Activated CD8-positive, alpha-beta memory T cell treated with anti-CD3 and anti-CD28 coated beads, Interleukin-2, amount 10 ng/mL, durations not matched to agents 7 days and 5 days (primary cell): ENCODE results near the gene SFN. TPM values are rescaled to one million over a fixed set of nuclear protein-coding genes. Genes with fewer than 3 reads are reported as not detected.

ENCODE experiments used
- ATAC-seq: fragments of 150-1000 bp; cut with Tn5 transposase; one replicate; pipeline ENCODE4 v1.10.0; 2021; ENCODE audit warnings: moderate library complexity
- CTCF ChIA-PET: fragments of 350-600 bp; sonication (Branson Sonifier 250); formaldehyde crosslinking; loops from one replicate; lab custom pipeline; 2021; ENCODE audit warnings: antibody characterized with exemption; lab: Charles Lee
- DNase-seq: peaks from one replicate; pipeline ENCODE4 v3.0.0-alpha.2; 2020
- H3K27ac Mint-ChIP-seq: one replicate; pipeline ENCODE4 v1.8.0; 2021; ENCODE audit warnings: mild to moderate bottlenecking, mixed read lengths
- H3K27me3 Mint-ChIP-seq: one replicate; pipeline ENCODE4 v1.8.0; 2021; ENCODE audit warnings: mixed read lengths
- H3K36me3 Mint-ChIP-seq: one replicate; pipeline ENCODE4 v1.8.0; 2021; ENCODE audit warnings: mild to moderate bottlenecking, mixed read lengths
- H3K4me1 Mint-ChIP-seq: one replicate; pipeline ENCODE4 v1.8.0; 2021; ENCODE audit warnings: mixed read lengths
- H3K4me3 Mint-ChIP-seq: one replicate; pipeline ENCODE4 v1.8.0; 2021; ENCODE audit warnings: mild to moderate bottlenecking, moderate library complexity, mixed read lengths
- H3K9me3 Mint-ChIP-seq: one replicate; pipeline ENCODE4 v1.8.0; 2022; ENCODE audit warnings: low read depth, mixed read lengths
- total RNA-seq, 2 experiments: library from RNA; stranded (reverse); gene quantifications; one replicate each; pipeline ENCODE4 v1.2.3, GENCODE V29; 2021

SFN gene
- total RNA-seq, 2 experiments from 2014 or later, result 0.73 TPM; not detected in 1

DNA sequence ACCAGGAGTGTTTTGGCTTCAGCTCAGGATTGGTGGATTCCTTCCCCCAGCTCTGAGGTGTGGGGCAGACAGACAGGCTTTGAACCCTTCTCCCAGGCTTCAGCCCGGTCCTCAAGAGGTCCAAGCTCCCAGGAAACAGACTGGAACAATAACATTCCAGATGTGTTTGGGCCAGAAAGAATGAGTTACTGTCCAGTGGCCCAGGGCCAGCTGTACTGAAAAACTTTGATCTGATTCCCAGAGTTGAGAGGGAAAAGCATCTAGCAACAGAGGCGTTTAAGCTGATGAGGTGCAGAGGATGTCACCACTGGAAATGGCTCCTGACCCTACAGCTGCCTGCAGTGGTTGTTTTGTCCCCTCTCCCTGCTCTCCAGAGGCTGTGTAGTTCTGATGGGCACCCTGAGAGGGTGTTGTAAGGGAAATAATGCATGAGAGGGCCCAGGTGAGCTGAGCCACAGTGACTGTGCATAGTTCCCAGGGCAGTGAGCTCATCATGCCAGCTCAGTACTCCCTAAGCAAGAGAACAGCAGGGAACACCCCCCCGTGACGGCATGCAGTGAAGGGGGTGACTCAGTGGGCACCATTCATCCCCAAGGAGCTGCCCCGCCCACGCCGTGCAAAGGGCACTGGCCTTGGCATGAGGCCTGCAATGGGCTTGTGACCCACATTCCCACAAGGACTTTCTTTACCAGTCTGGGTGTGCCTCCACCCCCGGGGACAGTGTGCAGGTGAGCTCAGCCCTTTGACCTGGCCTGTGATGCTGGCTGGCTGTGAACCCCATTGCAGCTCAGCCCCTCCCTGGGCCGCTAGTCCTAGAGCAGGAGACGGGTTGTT, 13.8 kb upstream of the SFN start:
- DNase-seq (no peak), ATAC-seq (no peak)
- CTCF ChIA-PET, result interaction anchor here (0.8 to 4.0 kb wide), 9 partner anchors 10 to 38 kb away, joined by 3 to 14 read pairs (median 4); no protein-coding TSS in a partner anchor
- Mint-ChIP-seq H3K4me1 (peaks cover 2% of the 10 kb centered on the region), H3K36me3 (peaks cover 45% of the 10 kb centered on the region), H3K4me3 (no peak overlapping the region), H3K27ac (no peak overlapping the region), H3K9me3 (no peaks in the 10 kb centered on the region), H3K27me3 (no peaks in the 10 kb centered on the region)

DNA sequence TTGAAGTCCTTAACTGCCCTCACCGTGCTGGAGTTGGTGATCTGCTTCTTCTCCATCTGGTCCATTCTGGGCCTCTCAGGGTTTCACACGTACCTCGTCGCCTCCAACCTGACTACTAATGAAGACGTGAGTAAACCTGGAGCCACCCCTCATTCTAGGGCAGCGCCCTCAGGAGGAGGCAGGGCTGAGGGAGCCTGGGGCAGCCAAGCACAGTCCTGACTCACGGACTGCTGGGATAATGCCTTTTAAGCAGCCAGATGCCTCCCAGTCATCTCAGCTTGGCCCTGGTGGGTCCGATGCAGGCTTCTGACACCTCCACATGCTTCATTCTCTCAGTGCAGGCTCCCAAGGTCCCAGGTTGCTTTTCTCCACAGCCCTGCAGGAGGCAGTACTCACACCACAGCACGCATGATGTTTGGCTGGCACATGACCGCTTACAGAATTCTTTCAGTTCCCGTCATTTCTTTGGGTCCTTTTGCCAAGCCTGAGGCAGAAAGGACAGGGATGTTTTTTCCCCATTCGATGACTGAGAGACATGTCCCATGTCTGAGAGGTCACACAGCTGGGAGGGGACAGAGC, 11.8 kb upstream of the SFN start:
- ATAC-seq (no peak), DNase-seq (no peak)
- Mint-ChIP-seq H3K27me3 (no peaks in the 10 kb centered on the region), H3K9me3 (no peaks in the 10 kb centered on the region), H3K4me1 (no peaks in the 10 kb centered on the region), H3K4me3 (no peak overlapping the region), H3K27ac (no peak overlapping the region), H3K36me3 (peaks cover 40% of the 10 kb centered on the region)
- CTCF ChIA-PET, result interaction anchor here (1.0 to 4.0 kb wide), 8 partner anchors 8 to 62 kb away, joined by 3 to 14 read pairs (median 4); no protein-coding TSS in a partner anchor

DNA sequence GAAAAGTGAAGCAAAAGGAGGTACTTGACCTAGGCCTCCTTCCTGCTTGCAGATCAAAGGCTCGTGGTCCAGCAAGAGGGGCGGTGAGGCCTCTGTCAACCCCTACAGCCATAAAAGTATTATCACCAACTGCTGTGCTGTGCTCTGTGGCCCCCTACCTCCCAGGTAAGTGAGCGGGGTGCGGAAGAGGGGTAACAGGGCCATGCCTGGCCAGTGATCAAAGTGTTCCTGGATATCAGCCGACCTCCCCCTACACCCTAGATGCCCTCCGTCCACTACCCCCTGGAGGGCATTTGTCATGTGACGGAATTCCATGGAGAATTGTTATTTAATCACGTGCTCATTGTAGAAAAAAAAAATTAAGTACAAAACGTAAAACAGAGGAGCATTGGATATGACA, 10.2 kb upstream of the SFN start:
- no peaks in the 10 kb centered on the region for H3K27me3 Mint-ChIP-seq
- H3K27ac Mint-ChIP-seq, result peak overlapping the region; percentile 41
- no peak overlapping the region for H3K4me3 Mint-ChIP-seq
- peaks cover 34% of the 10 kb centered on the region for H3K36me3 Mint-ChIP-seq
- no peak for ATAC-seq
- H3K9me3 Mint-ChIP-seq, result no peaks in the 10 kb centered on the region
- no peaks in the 10 kb centered on the region for H3K4me1 Mint-ChIP-seq
- no peak for DNase-seq
- CTCF ChIA-PET, result interaction anchor here (1.1 kb wide), 2 partner anchors 12 to 24 kb away, joined by 3 read pairs; no protein-coding TSS in a partner anchor

DNA sequence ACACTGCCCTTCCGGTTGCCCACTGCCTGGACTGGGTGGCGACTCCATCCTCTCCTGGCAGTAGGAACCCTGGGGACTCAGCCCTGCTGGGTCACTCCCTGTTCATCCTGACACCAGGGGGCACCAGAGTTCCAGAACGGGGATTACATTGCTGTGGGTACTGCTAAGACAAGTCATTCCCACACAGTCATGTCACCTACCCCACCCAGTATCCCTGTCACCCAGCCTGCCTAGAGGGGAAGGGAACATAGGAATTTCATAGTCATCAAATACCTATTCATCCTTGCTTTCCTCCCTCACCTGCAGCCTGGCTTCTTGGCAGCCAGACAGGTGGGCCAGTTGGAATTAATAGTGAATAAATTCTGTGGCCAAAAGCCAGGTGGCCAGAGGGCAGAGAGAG, 9.8 kb upstream of the SFN start:
- peak; percentile 81 for ATAC-seq
- CTCF ChIA-PET, result interaction anchor here (1.1 to 1.3 kb wide), 2 partner anchors 23 to 24 kb away, joined by 3 read pairs; no protein-coding TSS in a partner anchor
- Mint-ChIP-seq H3K27me3 (no peaks in the 10 kb centered on the region), H3K27ac (peak overlapping the region; percentile 41), H3K4me3 (no peak overlapping the region), H3K4me1 (no peaks in the 10 kb centered on the region), H3K9me3 (no peaks in the 10 kb centered on the region), H3K36me3 (peaks cover 32% of the 10 kb centered on the region)
- DNase-seq, result peak; percentile 81

DNA sequence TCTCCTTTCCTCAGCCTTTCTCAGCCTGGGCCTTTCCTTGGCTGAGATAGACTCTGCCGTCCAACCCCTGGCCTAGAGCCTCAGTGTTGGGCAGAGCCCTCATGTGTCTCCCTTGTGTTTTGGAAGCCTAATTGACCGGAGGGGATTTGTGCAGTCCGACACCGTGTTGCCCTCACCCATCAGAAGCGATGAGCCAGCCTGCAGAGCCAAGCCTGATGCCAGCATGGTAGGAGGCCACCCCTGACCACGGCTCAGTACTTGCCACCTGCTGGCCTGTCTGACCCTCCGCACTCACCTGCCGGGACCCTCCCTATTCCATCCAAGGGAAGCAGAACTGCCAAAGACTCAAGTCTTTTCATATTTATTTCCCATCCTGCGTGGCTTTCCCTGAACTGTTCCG, 9.3 kb upstream of the SFN start:
- no peak overlapping the region for H3K4me3 Mint-ChIP-seq
- no peak for ATAC-seq
- H3K27ac Mint-ChIP-seq, result no peak overlapping the region
- no peaks in the 10 kb centered on the region for H3K4me1 Mint-ChIP-seq
- H3K9me3 Mint-ChIP-seq, result no peaks in the 10 kb centered on the region
- peaks cover 30% of the 10 kb centered on the region for H3K36me3 Mint-ChIP-seq
- CTCF ChIA-PET, result interaction anchor here (1.1 to 2.1 kb wide), 3 partner anchors 23 to 28 kb away, joined by 3 to 6 read pairs (median 3); no protein-coding TSS in a partner anchor
- H3K27me3 Mint-ChIP-seq, result no peaks in the 10 kb centered on the region
- DNase-seq, result no peak

DNA sequence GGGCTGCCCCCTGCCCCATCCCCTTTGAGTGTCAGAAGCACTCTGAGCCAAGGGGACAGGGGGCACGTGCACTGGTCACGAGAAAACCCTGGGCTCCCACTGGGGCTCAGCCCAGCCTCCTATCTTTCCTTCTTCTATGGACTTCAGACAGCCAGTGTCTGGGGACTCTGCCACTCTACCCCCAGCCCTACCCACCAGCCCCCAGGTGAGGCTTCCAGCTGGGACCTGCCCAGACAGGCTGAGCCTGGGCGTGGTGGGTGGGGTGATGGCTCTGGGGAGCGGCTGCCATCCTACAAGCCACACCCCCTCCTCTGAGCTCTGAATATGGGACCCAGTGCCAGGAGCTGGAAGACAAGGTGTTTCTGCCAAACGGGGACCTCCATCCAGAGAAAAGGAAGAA, 8.0 kb upstream of the SFN start:
- no peaks in the 10 kb centered on the region for H3K27me3 Mint-ChIP-seq

DNA sequence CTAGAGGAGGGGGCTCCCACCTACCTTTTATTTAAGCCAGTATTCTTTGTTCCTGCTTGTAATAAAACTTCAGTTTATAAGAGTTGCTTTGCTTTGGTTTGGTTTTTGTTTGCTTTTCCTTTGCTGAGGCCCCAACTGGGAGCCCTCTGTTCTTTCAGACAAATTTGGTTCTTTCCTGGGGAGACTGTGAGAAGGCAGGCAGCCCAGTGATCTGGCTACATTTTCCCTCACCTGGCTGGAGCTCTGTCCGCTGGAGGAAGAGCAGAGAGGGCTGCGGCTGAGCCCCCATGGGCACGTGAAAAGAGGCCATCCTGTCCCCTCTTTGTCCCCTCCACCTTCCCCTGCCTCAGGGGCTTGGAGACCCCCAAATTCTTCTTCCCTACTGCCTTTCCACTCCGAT, 7.3 kb upstream of the SFN start:
- ATAC-seq, result no peak
- CTCF ChIA-PET, result interaction anchor here (1.1 to 2.1 kb wide), 3 partner anchors 9 to 26 kb away, joined by 3 to 6 read pairs (median 5); no protein-coding TSS in a partner anchor
- H3K36me3 Mint-ChIP-seq, result peaks cover 24% of the 10 kb centered on the region
- H3K9me3 Mint-ChIP-seq, result no peaks in the 10 kb centered on the region
- no peak for DNase-seq
- no peaks in the 10 kb centered on the region for H3K27me3 Mint-ChIP-seq
- peak overlapping the region; percentile 22 for H3K27ac Mint-ChIP-seq
- H3K4me3 Mint-ChIP-seq, result no peak overlapping the region
- H3K4me1 Mint-ChIP-seq, result no peaks in the 10 kb centered on the region

More for the DNA sequence above, 8.0 kb upstream of the SFN start:
- Mint-ChIP-seq H3K4me3 (no peak overlapping the region), H3K9me3 (no peaks in the 10 kb centered on the region), H3K4me1 (no peaks in the 10 kb centered on the region), H3K27ac (no peak overlapping the region), H3K36me3 (peaks cover 26% of the 10 kb centered on the region)
- ATAC-seq (no peak), DNase-seq (no peak)
- CTCF ChIA-PET, result interaction anchor here (0.9 to 2.1 kb wide), 4 partner anchors 10 to 33 kb away, joined by 3 to 6 read pairs (median 4); no protein-coding TSS in a partner anchor

DNA sequence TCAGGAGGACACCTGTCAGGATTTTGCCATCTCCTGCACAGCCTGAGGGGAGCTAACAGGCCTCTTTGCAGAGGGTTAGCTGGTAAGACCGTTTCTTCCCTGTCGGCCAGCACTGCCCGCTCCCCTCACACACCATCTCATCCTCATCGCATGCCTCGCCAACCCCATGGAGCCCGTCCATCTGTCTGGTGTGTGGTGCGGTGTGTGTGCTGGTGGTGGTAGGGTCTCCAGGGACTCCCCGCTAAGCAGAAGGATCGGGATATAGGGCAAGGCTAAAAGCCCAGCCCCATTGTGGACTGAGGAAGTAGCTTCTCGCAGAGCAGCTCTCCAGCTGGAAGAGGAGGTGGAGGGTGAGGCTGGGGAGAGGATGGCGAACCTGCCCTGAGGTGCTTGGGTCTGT, 6.8 kb upstream of the SFN start:
- CTCF ChIA-PET, result interaction anchor here (0.6 to 1.9 kb wide), 3 partner anchors 8 to 75 kb away, joined by 3 to 5 read pairs (median 3); no protein-coding TSS in a partner anchor
- no peaks in the 10 kb centered on the region for H3K9me3 Mint-ChIP-seq
- peaks cover under 1% of the 10 kb centered on the region for H3K4me1 Mint-ChIP-seq
- no peak overlapping the region for H3K4me3 Mint-ChIP-seq
- H3K27ac Mint-ChIP-seq, result no peak overlapping the region
- no peak for ATAC-seq
- no peak for DNase-seq
- H3K27me3 Mint-ChIP-seq, result no peaks in the 10 kb centered on the region
- H3K36me3 Mint-ChIP-seq, result peaks cover 24% of the 10 kb centered on the region

DNA sequence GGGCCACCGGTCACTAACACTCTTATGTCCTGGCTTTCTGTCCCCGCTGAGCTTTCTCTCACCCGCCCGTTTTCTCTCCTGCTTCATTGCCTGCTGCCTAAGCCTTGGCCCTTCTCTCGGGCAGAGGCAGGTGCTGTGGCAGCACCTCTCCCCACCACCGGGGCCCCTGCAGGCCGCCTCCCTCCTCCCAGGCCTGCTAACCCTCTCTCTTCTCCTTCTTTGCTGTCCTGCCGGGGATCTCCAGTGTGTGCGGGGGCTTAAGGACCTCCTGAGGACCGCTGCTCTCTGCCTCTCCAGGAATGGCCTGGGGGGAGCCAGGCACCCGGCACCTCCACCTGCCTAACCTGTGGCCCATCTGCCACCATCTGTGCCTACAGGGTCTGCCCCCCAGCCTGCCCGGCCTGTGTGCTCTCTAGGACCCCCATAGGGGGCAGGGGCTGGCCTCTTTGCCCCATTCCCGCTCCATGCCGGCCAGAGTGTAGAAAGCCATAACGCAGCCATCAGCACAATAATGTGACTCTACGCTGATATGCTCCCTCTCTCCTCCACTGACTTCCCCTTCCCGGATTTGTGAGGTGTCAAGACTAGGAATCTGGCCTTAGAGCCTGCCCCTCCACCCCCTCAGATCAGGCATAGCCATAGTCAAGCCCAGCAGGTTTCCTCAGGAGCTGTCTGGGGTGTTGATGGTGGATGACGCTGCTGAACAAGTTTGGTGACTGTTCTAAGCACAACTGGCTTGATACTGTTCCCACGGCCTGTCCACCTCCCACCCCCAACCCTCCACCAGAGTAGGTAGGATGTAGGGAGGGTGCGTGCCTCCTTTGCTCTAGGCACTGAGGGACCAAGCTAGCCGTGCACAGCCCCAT, 6.1 kb upstream of the SFN start:
- H3K9me3 Mint-ChIP-seq, result no peaks in the 10 kb centered on the region
- peaks cover 3% of the 10 kb centered on the region for H3K4me1 Mint-ChIP-seq
- peak overlapping the region; percentile 50 for H3K27ac Mint-ChIP-seq
- H3K36me3 Mint-ChIP-seq, result peaks cover 21% of the 10 kb centered on the region
- H3K27me3 Mint-ChIP-seq, result no peaks in the 10 kb centered on the region
- DNase-seq, result no peak
- CTCF ChIA-PET, result interaction anchor here (0.6 to 2.8 kb wide), 5 partner anchors 12 to 357 kb away, joined by 3 to 10 read pairs (median 3); no protein-coding TSS in a partner anchor
- ATAC-seq, result no peak
- no peak overlapping the region for H3K4me3 Mint-ChIP-seq

DNA sequence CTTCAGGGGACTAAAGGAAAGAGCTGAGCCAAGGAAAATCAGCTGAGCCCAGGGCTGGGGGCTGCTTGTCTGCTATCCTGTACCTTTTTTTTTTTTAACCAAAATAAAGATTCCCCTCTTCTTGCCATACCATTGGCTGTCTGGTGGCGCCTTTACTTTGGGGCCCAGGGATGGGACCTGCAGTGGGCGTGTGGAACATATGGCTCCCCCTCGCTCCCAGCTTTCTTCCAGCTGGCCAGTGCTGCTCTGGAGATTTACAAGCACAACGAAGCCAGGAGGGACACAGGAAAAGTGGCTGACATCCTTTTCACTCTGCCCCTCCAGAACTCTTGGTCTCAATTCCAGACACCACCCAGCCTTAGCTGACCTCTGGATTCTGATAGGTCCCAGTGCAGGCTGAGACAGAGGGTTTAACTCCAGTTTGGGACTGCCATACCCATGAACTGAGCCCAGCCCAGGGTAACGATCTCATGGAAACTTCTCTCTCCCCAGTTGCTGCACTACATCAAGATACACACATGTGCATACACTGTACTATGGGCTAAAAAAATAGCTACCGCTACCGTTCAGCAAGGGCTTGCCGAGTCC, 5.4 kb upstream of the SFN start:
- Mint-ChIP-seq H3K4me1 (peaks cover 9% of the 10 kb centered on the region), H3K36me3 (peaks cover 13% of the 10 kb centered on the region), H3K27me3 (no peaks in the 10 kb centered on the region), H3K4me3 (no peak overlapping the region), H3K27ac (no peak overlapping the region), H3K9me3 (no peaks in the 10 kb centered on the region)
- CTCF ChIA-PET, result interaction anchor here (1.2 to 2.8 kb wide), 6 partner anchors 11 to 357 kb away, joined by 3 to 10 read pairs (median 6); no protein-coding TSS in a partner anchor
- ATAC-seq (no peak), DNase-seq (no peak)

DNA sequence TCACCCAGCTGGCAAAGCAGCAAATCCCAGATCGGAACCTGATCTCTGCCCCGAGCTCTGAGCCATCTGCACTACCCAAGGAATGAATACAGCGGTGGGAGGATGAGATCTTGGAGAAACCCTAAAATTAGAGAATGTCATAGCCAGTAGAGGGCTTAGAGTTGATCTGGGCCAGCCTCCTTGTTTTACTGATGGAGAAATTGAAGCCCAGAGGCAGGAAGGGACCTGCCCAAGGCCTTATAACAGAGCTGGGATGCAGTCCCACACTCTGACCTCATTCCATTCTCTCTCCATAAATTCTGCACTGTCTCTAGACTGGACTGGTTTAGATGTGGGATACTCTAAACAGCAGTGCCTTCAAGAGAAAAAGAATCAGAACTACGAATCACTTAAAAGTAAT, 4.8 kb upstream of the SFN start:
- CTCF ChIA-PET, result interaction anchor here (0.6 to 2.8 kb wide), 10 partner anchors 9 to 476 kb away, joined by 3 to 10 read pairs (median 5); no protein-coding TSS in a partner anchor
- Mint-ChIP-seq H3K4me3 (no peak overlapping the region), H3K27me3 (no peaks in the 10 kb centered on the region), H3K27ac (no peak overlapping the region), H3K36me3 (peaks cover 7% of the 10 kb centered on the region), H3K4me1 (peaks cover 15% of the 10 kb centered on the region), H3K9me3 (no peaks in the 10 kb centered on the region)
- DNase-seq, result no peak
- no peak for ATAC-seq

DNA sequence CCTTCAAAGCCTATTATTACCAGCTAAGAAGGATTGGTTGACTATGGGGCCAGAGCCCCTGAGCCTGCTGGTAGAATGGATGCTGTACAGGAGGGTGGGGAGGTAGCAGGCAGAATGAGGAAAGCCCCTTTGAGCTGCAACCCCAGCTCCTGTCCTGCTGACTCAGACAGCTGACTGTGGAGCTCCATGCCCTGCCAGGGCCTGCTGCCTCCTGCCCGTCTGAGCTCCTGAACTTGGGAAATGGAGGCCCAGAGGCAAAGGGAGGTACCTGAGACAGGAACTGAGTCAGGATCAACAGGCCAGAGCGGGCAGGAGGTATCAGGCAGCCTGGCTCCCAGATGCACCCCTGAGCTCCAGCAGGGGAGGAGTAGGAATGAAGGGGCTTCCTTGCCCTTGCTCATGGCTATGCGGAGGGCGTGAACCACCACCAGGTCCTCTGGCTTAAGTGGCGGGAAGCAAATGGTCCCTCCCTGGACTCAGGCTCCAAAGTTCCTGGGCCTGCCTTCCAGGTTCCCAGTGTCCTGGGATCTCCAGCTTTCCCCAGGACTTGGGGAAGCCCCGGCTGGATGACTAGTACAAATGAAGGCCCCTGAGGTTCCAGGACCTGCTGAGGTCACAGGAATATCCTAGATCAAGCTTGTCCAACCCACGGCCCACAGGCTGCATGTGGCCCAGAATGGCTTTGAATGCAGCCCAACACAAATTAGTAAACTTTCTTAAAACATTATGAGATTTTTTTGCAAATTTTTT, 3.9 kb upstream of the SFN start:
- DNase-seq (no peak), ATAC-seq (no peak)
- H3K27me3 Mint-ChIP-seq, result no peaks in the 10 kb centered on the region
- peaks cover 22% of the 10 kb centered on the region for H3K4me1 Mint-ChIP-seq
- no peak overlapping the region for H3K27ac Mint-ChIP-seq
- H3K36me3 Mint-ChIP-seq, result peaks cover 2% of the 10 kb centered on the region
- CTCF ChIA-PET, result interaction anchor here (1.2 to 2.8 kb wide), 9 partner anchors 8 to 257 kb away, joined by 3 to 10 read pairs (median 7); no protein-coding TSS in a partner anchor
- H3K9me3 Mint-ChIP-seq, result no peaks in the 10 kb centered on the region
- H3K4me3 Mint-ChIP-seq, result no peak overlapping the region
